NCI-H2107 (cell line): Measurements from ENCODE around the gene TMEM170A.

ENCODE experiments used
- DNase-seq: peaks from one replicate; lab custom pipeline; 2025; lab: John Stamatoyannopoulos, UW

The TMEM170A gene

GRCh38 chr16:75401691-75402090, 62.8 kb downstream of the TMEM170A start:
- no peak for DNase-seq

- no peak for DNase-seq
These were observed 66.2 kb downstream of the TMEM170A start for GRCh38 chr16:75398333-75398732.

GRCh38 chr16:75394941-75395340, 69.5 kb downstream of the TMEM170A start:
- DNase-seq = no peak
